Activated CD4-positive, alpha-beta T cell treated with anti-CD3 and anti-CD28 coated beads, Interleukin-2, Interleukin-6, amounts not matched to agents 100 ng/mL and 50 ng/mL, durations not matched to agents 16 hours and 8 hours (primary cell): ENCODE measurements around the gene MTRF1.

Source experiments
- DNase-seq: peaks from one replicate; pipeline ENCODE4 v3.0.0-alpha.2; 2020

Gene MTRF1, protein sequence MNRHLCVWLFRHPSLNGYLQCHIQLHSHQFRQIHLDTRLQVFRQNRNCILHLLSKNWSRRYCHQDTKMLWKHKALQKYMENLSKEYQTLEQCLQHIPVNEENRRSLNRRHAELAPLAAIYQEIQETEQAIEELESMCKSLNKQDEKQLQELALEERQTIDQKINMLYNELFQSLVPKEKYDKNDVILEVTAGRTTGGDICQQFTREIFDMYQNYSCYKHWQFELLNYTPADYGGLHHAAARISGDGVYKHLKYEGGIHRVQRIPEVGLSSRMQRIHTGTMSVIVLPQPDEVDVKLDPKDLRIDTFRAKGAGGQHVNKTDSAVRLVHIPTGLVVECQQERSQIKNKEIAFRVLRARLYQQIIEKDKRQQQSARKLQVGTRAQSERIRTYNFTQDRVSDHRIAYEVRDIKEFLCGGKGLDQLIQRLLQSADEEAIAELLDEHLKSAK

DNA sequence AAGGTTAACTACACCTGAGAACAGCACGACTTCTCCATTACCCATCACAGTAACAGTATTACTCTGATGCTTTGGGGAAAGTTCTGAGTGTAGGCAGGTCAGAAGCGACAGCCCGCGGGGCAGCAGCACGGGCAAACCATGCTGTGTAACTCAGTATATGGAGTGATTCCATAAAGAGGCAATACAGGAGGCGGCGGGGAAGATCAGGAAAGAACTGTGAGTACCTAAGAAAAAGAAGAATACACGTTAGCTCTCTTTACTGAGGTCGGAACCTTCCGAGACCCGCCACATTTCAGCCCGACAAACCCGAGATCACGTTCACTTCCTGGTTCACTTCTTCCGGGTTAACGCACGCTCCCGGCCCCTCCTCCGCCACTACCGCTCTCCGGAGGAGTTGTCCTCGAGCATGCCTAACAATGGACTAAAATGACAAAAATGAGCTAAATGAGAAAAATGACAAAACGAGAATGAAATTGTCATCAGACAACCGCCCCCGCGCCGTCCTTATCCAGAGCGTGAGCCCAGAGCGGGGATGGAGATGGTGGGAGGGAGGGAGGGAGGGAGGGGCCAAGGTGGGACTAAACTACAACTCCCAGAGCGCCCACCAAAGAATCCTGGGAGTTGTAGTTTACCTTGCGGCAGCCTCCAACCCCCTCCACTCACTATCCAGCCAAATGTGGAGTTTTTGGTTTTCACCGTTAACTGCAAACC lies at the start of gene MTRF1:
TSS of gene MTRF1 (minus strand) at position 316 of the 711 bp plus-strand sequence. CDS start 2,669 bp downstream, outside the sequence.
- DNase-seq: peak; percentile 83

DNA sequence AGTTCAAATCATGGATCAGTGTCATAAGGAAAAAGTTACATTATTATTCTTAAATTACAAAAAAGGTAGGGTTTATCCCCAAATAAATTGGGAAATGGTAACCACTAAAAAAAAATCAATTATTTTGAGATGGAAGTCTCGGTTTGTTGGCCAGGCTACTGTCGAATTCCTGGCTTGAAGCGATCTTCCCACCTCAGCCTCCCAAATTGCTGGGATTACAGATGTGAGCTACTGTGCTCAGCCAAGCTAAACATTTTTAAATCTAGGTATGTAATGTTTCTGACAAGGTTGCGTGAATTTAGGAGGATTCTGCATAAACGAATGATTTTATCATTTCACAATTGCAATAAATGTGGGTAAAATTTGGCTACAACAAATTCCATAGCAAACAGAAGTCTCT lies 49.7 kb upstream of the MTRF1 start:
- no peak for DNase-seq

DNA sequence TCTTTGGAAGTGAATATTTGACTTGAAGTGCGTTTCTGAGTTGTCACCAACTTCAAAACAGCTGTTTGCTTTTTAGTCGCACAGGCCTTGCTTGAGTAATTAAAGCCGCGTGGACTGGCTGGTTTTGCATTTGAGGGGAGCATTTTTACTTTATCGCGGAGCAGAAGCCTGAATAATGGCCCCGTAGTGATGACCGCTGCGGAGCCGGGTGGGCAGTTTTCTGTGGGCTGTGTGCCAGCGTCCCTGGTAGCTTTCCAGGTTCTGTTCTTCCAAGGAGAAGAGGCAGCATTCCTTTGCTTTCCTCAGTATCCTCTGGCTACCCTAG lies 48.8 kb upstream of the MTRF1 start:
- peak; percentile 37 for DNase-seq

DNA sequence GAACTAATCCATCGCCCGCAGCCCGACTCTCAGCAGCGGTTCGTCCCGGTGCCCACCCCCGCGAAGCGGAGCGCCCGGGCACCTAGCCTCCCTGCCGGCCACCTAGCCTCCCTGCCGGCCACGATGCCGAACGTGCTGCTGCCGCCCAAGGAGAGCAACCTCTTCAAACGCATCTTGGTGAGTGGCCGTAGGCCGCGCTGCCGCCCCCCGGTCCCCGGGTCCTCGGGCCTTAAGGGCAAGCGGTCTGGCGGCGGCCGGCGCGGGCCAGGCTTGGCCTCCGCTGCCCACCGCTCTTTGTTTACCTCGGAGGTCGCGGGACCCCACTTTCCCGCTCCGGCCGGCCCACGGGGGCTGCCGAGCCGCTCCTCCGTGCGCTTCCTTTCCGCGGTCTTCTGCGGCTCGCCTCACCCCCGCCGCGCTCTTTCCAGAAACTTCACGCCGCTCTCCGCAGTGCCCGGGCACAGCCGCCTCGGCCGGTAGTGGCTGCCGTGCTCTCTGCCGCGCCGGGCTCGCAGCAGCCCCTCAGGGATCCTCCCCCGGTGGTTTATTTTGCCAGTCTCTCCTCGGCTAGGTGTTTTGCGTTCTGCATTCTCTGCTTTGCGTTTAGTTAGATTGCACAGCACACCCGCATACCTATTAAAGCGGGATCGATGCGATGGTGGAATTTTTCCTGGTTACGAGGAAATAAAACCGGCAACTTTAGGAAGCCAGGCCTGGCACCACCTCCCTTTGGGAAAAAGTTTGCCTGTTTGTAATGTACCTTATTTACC lies 48.2 kb upstream of the MTRF1 start:
- peak; percentile 59 for DNase-seq

DNA sequence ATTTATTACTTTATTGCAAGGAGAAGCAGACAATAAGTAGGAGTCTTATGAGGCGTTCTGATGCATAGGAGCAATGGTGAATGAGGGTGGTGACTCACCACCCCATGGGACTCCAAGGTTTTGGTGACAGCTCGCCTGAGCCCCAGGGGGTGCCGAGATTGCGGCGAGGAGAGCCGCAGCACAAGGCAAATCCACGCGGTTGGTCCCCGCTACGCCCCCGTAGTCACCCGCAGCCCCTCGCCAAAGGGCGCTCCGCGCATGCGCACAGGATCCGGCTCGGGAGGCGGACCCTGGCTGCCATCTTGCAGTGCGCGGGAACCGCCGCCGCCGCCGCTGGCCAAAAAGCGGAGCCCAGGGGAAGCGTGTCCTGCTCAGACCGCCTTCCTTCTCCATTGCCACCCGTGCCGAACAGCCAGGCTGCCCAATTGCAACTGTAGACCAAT lies 47.6 kb upstream of the MTRF1 start, which contains the start of gene NAA16:
TSS of gene NAA16 (plus strand) at position 305 of the 443 bp plus-strand sequence. CDS start 262 bp downstream, outside the sequence.
- DNase-seq: peak; percentile 97

DNA sequence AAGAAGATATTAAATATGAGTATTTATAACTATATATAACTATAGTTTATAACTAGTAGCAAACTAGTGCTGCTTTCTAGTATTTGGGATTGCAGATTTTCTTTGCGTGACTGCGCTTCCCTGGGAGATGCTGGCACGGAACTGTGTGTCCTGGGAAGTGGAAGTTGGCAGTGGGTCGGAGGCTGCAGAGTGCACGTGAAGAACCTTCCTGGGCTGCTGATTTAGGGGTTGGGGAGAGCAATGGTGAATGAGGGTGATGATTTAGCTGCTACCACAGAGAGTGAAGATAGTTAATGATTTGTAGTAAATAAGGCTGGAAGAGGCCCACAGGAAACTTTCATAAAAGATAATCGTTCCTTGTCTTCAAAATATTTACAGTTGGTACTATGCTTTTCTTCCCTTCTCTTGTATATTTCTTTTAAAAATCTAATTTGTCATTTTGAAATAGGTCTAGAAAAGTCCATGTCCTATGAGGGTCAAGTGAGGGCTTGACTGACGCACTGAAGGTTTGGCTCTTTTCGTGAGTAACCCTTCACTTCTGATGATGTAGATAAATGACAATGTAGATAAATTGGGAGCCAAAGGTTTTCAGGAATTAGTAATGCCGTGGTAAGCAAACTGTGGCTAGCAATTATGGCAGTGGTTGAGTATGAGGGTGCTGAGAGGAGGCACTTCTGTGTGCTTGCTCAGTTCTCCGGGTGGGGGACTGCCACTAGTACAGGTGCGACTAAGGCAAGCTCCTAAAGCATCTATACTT lies 44.7 kb upstream of the MTRF1 start:
- DNase-seq: no peak

DNA sequence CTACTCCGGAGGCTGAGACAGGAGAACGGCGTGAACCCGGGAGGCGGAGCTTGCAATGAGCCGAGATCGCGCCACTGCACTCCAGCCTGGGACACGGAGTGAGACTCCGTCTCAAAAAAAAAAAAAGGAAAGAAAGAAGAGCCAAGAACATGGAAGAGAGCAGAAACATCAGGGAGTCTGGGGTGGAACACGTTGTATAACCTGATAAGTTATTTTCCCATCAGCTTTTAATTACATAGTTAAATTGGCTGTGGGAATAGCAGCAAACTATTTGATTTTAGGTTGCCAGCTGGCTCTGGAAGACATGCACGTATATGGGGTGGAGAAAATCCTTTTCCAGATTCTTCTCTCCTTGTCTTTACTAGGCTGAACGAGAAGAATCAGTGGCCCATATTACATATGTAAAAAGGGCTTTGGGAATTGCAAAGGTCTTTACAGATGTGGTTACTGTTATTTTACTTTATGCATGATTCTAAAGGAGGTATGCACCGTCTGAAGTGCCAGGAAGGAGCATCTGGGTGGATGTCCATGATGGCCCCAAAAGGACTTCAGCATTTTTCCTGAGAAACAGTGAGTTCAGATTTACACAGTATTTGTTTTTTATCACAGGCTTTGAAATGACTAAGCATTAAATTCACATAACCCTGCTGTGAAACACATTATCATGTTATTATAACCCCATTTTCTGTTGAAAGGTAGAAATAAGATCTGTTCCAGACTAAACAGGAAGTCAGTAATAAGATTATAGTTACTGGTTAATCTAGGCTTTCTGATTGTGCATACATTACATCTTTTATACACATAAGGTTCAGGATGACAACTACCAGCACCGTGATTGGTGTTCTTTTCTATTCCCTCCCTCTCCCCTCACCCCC lies 43.1 kb upstream of the MTRF1 start:
- no peak for DNase-seq

DNA sequence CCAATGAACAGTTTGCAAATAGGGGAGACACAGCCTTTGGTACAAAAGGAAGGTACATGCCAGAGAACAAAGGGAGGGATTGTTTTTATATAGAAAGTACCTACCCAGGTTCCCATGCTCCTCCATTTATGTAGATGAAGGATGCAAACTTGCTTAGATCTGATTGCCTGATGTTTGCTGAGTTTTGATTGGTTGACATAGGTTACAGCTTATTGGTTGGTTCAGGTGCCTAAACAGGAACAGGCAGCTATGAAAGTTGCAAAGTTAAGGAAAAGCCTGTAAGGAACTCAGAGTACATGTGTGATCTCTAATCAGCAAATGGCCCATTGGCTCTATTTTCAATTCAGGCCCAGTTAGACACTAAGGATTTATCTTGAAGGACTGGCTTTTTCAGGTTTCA lies 41.2 kb upstream of the MTRF1 start:
- DNase-seq: no peak

DNA sequence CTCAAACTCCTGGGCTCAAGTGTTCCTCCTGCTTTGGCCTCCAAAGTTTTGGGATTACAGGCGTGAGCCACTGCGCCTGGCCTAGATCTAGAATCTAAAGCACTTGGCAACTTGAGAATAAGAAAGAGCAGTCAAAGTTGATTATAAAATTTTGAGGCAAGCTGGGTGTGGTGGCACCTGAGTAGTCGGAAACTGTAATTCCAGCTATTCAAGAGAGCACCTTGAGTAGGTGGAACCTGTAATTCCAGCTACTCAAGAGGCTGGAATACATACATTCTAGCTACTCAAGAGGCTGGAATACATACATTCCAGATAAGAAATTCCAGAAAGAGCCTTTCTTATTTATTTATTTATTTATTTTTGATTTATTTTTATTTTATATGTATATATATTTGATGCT lies 39.4 kb upstream of the MTRF1 start:
- DNase-seq: no peak

DNA sequence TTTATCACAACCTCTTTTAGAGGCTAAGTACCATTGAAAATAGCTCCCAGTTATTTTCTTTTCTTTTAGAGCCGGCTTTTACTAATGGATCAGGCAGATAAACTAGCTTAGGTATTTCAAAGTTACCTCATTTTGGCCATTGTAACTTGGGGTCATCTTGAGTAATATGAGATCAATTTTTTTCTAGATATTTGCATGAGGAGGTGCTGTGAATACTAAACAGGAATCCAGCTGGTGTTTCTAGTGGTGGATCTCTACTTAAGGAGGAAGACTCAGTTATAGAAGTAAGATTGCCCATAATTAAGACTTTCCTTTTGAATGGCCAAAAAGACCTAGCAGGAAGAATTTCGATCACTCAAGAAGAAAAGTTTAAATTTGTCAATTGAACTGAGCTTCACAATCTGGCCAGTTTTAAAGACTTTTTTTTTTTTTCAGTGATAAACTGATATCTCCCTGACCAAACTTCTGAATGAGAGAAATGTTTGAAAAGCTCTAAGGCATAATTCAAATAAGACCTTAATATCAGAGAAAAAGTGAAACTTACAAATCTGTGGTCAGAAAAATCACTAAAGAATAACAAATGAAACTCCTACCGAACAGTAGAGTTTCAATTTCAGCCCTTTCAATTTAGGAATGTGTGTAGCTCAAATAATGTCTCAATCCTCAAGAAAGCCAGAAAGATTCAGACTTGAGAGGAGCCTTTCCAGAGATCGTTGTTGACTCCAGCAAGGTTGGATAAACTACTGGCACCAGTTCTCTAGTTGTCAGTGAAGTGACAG lies 36.1 kb upstream of the MTRF1 start:
- DNase-seq: no peak

DNA sequence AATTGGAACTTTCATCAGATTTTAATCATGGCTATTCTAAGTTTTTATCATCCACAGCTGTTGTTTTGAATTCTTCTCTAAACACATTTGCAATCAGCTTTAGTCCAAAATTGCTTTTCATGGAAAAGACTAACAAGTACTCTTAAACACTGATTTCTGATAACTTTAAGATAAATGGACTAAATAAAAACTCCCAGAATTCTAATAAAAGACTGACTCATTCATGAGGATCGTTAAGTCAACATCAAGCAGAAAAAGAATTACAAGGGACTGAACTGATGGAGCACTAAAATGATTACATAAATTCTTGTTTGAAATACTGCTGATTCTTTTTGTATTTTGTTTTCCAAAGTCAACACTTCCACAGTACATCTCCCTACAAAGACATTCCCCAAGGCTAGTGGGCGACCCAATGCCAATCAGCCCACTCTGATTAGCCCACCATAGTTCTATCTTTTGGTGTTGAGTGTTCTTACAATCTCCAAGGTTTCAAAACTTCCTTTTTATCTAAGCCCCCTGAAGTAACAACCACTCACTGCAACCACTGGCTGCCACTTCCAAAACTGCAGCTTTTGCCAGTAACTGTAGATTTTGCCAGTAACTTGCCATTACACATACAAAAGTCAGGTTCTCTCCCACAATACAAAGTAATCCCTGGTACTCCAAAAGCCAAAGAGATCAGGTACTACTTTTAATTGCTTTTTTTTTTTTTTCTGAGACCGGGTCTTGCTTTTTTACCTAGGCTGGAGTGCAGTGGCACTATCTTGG lies 33.7 kb upstream of the MTRF1 start:
- no peak for DNase-seq

DNA sequence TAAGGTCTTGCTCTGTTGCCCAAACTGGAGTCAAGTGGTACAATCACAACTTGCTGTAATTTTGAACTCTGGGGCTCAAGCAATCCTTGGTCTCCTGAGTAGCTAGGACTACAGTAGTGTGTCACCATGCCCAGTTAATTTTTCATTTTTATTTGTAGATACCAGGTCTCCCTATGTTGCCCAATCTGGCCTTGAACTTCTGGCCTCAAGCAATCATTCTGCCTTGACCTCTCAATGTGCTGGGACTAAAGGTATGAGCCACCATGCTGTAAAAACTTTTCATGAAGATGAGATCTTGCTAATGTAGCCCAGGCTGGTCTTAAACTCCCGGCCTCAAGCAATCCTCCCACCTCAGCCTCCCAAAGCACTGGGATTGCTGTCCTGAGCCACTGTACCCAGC lies 32.6 kb upstream of the MTRF1 start:
- DNase-seq: no peak

DNA sequence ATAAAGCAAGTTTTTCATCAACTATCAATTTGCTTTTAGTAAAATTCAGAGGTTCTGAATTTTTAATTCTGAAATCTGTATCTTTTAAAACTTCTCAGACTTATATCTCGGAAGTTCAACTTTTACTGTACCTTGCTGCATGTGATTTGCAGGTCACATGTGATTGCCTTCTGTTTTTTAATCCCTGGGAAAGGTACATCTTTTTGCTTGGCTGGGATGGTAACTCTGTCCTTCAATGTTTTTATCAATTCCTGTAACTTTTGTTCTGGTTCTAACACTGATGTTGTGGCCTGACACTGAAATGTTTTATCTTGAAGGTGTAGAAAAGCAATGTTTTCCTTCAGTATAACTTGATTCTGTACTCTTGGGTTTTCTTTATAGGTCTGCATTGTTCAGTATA lies 31.5 kb upstream of the MTRF1 start:
- DNase-seq: no peak

DNA sequence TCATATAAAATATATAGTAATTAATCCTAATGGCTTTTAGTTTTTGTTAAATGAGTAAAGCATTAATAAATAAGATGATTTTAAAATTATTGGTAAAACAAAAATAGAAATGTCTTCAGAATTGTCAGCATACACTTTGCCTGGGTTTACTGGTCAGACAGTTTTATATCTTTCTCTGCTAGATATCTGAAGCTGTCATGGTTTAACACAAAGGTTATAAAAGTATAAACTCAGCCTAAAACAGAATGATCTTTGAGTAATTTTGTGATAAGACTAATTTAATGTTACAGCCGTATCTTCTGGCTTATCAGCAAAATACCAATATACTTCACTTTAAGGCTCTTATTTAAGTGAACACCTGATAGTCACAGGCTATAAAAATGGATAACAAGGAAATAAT lies 29.9 kb upstream of the MTRF1 start:
- DNase-seq: no peak

DNA sequence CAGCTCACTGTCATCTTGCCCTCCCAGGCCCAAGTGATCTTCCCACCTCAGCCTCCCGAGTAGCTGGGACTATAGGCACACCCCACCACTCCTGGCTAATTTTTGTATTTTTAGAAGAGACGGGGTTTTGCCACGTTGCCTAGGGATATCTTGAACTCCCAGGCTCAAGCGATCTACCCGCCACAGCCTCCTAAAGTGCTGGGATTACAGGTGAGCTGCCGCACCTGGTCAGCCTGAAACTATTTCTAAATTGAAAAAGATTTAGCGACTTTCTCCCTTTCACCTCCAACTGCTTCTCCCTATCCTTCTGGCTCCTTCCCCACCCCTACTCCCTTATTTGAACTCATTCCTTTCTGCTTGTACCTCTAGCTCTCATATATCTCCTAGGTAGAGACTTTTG lies 27.9 kb upstream of the MTRF1 start:
- DNase-seq: no peak

DNA sequence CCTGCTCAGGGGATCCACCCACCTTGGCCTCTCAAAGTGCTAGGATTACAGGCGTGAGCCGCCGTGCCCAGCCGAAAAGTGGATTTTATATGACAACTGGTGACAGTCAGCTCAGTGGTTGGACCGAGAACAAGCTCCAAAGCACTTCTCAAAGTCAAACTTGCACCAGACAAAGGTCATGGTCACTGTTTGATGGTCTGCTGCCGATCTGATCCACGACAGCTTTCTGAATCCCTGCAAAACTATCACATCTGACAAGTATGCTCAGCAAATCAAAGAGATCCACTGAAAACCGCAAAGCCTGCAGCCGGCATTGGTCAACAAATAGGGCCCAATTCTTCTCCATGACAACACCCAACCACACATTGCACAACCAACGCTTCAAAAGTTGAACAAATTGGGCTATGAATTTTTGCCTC lies 26.1 kb upstream of the MTRF1 start:
- DNase-seq: no peak

DNA sequence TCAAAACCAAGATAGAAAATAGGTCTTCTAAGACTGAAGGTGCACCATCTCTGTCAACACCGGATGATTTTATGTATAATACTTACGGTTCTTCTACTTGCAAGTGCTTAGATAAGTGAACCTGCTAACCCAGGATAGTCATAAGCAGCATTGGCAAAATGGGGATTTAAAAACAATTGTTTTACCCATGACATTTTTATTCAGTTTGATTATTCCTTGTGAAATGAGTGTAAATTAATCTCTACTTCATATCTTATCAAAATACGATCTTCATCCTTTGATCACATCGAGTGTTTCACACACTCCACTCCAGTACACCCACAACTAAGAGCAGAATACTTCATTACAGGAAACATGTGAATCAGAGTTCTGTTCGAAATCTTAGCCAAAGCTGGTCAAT lies 23.0 kb upstream of the MTRF1 start:
- no peak for DNase-seq

DNA sequence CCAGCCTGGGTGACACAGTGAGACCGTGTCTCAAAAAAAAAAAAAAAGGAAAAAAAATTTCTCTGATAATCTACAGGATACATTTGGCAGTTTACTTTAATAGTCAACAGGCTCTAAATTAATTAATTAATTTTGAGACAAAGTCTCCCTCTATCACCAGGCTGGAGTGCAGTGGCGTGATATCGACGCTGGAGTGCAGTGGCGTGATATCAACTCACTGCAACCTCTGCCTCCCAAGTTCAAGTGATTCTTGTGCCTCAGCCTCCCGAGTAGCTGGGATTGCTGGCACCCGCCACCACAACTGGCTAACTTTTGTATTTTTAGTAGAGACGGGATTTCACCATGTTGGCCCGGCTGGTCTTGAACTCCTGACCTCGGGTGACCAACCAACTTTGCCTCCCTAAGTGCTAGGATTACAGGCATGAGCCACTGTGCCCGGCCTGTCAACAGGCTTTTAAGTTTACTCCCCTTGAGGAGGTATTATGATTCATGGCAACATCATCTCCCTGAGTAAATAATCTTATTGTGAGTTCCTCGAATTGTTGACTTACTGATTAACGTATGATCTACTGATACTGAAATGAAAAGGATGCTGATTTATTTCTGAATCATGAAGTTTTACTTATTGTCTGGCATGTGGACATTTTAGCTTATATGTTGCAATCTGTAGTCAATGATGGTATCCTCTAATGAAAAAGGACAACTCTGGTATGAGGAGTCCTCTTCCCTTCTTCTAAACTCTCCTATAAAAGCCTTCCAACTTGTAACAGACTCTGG lies 21.3 kb upstream of the MTRF1 start:
- no peak for DNase-seq

DNA sequence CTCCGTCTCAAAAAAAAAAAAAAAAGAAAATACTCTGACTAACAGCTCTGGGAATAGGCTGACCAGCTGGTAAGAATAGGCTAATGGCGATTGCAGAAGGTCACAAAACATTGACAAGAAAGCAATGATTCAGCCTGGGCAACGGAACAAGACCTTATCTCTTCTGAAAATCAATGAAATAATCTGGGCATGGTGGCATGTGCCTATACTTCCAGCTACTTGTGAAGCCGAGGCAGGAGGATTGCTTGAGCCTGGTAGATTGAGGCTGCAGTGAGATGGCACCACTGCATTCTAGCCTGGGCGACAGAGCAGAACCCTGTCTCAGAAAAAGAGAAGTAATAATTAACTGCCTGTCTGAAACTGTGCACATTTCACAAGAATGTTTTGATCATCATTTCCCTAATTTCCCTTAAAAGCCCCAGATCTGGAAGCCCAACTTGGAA lies 18.8 kb upstream of the MTRF1 start:
- DNase-seq: no peak
